Right renal cortex interstitium (tissue), 3 donors: ENCODE measurements around the gene FIGN. TPM values are rescaled to one million over a fixed set of nuclear protein-coding genes. Genes with fewer than 3 reads are reported as not detected.

Source experiments
- DNase-seq, 3 donors: peaks; one replicate each; pipeline ENCODE4 v3.0.0-alpha.2; 2013; ENCODE audit warnings: low read depth in 3 of 3, low spot score in 2 of 3
- polyA plus RNA-seq, 3 donors: library from polyadenylated mRNA; unstranded; fragments of 120-200 nt; gene quantifications; one replicate each; pipeline ENCODE4 v1.2.1, GENCODE V29; 2013; ENCODE audit not compliant: insufficient read length in 3 of 3

Gene FIGN
- polyA plus RNA-seq, 3 donors, result 7.9 to 9.5 (median 8.8) TPM

DNA sequence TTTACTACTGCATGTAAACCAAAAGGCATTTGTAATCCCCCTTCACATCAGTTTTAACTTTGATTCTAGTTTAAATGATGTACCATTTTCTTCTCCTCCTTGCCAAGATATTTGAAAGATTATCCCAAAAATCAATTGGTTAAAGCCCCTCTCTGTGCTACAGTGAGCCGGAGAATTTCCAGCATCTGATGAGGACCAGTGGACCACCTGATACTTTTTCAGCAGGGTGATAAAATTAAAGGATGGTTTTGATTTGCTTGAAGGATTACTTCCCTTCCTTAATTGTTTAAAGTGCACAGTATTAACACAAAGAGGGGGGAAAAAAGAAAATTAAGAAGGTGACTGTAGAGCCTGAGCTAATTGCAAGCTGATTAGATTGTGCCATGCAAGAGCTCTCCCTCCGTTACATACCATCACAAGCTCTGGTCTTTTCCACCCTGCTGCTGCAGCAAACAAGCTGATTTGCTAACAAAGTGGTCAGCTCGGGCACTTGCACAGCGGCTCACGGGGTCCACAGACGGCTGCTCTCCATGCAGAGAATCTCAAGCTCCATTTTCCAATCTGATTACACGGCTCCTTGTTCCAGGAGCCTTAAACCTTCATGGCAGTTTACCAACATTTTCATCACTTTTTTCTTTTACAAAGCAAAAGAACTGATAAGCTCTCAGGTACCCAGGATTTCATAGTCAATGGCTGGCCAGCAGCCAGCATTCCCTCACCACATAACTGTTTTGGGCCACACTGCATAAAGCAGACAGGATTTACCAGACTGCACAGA lies 22.1 kb downstream of the FIGN start:
- no peak for DNase-seq

DNA sequence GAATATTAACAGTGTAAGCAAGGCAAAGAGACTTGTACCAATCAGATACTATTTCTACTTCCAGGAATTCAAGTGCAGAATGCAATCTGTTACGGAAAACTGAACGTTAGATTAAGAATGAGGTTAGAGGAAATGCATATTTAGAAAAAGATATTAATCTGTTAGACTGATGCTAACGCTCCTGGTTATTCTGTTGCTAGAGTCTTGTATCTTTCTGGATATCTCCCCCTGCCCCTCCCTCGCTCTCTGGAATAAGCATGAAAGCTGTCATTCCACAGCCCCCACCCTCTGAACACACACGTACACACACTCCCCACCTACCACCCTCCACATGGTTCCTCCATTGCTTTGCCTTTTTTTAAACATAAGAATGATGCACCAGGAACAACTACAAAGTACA lies 24.1 kb downstream of the FIGN start:
- DNase-seq, result no peak

DNA sequence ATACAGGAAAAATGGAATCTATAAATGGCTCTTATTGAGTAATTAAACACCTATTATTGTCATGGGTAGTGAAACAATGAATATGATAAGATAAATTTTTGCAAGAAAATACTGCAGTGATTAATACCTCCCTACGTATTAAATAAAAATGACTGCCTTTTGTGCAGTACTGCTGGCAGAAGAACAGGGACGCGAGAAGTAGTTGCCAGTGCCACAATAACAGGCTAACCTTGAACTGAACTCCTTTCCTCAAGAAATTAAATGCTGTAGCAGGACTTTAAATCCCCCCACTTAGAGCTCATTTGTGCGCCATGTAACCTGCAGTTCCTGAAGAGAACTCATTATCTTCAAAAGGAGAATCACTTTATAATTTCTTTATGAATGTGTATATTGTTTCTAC lies 24.6 kb downstream of the FIGN start:
- no peak for DNase-seq

DNA sequence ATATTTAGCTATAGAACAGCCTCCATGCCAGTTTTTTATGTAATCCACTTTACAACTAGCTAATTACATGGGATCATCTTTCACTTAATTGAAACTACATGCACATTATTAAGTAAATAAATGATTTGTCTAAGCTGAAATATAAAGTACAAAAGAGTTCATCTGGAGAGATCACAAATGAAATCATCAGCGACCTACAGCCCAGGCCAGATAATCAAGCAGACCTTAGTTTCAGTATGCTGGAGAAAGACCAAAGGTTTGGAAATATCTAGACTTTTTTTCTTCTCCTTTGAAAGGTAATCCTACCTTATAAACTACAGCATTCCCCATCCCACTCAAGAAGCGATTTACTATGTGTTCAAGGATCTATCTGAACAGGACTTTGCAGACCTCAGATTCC lies 26.5 kb downstream of the FIGN start:
- DNase-seq, result no peak

DNA sequence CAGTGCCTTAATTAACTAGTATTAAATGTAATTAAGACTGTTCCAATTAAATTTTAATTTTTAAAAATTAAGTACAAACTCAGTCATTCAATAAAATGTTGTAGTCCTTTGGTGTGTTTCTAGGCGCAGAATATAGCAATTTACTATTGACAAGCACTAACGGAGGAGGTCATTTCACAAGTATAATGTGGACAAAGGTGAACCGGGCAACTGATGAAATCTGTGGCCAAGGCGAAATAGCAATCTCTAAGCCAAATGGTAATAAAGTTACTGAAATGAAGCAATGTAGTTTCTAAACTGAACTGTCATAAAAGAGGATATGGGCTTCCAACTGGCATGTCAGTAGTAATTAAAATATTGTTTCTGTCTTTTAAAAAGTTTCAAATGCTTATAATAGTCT lies 27.5 kb downstream of the FIGN start:
- no peak for DNase-seq

DNA sequence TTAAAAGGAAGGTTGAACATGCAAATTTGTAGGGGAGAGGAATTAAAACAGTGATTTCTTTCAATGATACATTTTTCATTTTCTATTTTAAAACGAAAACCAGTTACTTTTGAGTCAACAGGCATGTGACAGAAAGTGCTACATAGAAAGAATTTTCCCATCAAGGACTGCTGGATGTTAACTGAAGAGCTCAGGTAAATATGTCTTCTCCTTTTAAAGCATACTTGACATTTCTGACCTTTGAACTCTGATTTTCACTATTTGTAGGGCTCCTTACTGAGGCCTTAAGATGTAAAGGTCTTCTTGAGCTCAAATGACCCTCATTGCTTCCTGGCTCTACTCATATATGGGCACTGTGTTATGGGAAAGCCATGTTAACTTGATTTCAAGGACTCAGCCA lies 32.4 kb downstream of the FIGN start:
- no peak for DNase-seq

DNA sequence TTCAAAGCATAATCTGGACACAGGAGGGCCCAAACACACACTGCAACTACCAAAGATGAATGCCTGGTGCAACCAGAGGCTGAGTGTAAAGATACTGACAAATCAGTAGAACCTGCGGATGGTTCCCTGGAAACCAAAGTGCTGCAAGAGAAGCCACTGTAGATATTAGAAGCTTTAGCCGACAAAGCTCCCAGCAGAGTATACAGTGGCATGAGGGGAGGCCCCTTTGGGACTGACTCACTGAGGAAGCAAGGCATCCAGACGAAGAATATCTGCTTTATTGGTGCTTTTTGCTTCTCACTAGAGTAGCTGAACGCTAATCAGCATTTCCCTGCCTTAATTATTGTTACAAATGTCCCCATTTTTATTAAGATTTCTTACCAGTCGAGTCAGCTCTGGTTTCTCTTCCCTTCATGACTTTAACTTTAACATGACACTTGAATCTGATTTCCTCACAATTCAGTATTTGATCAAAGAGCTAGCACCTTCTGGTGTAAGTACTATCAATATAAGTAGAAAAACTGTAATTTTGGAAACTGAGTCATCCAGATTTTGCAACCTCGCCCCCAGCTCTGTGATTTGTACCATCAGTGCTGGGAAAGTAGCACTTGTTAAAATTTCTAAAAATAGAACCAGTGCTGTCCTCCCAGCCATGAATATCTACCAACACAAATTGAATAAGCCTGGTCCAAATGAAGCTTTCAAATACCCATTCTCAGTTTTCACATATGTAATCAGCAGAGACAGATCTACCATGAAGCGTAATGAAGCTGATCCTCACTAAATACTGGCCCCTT lies 34.2 kb downstream of the FIGN start:
- DNase-seq, result no peak

DNA sequence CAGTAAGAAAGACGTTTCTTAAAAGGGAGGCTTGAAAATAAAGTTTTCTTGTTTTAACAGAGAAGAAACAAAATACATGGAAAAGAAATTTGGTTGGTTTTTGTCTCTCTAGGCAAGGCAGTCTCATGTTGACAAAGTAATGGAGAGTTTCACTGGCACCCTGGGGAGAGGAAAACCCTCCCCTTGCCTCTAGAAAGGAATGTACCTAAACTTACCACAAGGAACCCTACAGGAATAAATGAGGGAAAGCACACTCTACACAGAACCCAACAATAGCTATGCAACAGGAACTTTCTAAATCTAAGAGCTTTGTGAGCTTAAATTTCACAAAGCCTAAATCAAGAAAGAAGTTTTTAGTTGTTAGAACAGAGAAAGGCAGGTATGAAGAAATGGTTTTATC lies 37.0 kb downstream of the FIGN start:
- no peak for DNase-seq

DNA sequence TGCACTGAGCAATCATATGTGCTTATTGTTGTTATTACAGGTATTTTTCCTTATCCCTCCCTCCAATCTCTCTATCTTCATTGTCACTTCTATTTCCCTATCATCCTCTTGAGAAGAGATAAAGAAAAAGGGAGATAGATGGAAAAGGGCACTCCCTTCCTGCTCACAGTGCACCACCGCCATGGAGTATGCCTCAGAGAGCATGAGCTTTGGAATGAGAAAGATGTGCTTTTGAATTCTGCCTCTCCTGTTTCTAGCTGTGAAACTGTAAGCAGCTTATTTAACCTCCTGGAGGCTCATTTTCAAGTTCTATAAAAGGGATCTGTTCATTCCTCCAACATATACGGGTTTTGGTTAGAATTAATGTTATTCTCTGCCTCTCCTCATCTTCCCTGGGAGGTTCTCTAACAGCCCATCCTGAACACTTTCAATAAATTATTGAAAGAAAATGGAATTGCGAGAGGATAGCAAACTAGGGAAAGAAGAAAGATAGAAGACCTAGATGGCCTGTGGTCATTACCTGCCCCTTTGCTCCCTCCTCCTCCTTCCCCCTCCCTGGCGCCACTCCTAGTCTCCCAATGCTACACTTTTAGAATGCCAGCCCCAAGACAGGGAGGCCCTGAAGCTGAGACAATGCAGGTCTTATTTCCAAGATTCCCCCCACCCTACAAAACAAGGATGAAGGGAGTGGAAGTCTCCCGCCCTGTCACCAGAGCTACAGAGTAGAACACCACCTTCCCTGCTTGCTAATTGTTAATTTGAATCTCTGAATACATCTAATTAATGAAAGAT lies 37.8 kb downstream of the FIGN start:
- no peak for DNase-seq

DNA sequence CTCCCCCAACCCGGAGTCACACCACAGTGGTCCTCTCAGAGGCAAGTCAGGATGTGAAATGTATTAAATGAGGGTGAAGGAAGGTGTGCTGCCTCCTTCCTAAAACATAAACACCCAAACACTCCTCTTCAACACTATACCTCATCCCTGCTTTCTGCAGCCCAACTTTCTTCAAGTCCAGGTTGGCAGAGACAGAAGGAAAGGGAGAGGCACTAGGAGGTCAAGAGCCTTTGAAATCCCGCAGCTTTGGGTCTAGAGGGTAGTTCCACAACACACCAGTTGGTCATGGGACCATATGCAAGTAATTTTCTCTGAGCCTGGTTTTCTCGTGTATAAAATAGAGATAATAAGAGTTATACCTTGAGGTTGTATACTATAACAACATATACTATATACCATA lies 38.4 kb downstream of the FIGN start:
- no peak for DNase-seq

DNA sequence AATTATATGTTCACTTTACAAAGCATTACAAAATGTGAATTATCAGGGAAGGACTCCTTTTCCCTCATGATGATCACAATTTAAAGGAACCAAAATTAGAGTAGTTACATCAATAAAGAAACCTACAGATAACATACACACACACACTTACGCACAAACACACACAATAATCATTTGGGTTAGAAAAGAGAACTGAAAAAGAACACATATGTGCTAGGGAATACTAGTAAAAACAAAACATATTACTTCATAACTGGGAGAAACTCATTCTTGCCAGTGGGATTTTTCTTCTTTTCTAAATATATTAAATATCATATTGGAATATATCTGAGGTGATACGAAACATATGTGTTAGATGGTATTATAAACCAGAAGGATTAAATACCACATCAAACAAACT lies 42.3 kb downstream of the FIGN start:
- no peak for DNase-seq

DNA sequence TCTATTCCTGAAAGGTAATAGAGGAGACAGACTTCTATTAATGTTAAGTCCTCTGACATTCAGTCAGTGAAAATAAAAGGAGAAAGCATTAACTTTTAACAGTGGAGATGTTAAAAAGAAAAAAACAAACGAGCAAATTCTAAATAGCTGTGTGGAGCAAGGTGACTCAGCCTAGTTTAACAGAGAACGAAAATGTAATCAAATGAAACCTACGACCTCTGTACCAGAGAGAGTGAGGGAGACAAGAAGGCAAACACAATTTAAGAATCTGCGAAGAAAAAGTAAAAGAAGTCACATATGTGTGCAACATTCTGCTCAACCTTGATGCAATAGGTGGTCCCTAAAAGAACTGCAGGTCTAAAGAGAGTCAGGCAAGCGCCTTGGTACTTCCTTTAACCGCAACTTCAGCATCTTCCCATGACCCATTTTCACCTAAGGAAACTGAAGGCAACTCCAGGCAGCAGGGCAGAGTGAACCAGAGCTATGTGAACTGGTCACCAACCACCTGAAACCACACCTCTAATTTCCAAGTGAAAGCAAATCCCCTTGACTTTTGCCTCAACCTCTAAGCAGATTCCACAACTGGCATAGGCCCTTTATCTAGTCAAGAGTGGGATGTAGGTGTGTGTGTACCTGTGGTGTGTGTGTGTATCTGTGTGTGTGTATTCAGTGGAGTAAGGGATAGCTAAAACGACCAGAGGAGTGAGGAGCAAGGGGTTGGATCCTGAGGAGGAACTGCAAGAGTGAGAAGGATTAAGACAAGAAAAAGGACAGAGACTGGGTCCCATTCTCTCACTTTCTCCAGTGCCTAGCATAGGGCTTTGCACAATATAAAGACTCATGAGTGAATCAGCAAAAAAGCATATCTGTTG lies 43.0 kb downstream of the FIGN start:
- no peak for DNase-seq

DNA sequence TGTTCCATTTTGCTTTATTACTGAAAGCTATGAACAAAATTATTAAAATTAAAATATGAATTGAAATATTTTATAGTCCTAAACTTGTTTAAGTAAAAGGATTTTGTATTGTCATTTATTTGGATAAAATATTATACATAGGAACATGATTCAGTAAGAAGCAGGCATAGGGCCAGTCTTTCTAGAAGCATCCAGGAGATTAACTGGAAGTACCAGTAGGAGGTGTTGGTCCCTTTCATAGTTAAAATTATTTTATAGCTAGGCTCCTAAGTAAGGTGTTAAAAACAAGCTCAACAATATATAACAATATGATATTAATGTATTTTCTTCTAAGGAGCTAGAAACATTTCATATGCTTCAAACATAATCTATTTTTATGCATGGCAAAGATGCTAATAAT lies 43.7 kb downstream of the FIGN start:
- no peak for DNase-seq

DNA sequence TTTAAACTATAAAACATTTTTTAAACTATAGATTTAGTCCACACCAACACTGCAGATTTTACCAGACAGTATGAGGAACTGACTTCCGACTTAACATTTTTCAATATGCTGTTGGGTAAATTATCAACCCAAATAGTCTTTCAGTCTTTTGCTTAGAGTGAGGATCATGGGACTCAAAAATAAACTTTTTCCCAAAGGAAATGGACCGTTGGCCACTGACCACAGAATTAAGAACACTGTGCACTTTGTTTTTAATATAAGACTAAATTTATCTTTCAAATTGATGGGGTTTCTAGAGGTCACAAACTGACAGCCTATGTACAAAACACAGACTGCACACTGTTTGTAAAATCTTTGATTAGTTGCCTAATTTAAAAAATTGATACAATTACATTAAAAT lies 44.9 kb downstream of the FIGN start:
- no peak for DNase-seq

DNA sequence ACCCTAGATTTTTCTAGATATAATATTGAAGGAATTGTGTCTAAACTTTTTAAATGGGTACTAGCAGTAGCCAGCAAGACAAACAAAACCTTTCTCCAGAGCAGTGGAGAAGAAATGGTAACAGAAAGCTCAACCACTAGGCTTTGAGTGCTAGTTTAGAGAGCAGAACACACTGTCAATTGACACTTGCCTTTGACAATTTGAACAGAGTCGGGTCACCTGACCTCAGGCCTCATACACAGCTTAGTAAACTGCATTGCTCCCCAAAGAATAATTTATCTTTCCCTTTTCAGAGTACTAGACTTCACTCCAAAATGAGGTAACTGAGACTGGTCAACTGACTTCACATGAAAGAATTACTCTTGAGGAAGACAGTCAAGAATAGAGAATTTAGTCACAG lies 48.6 kb downstream of the FIGN start:
- no peak for DNase-seq

DNA sequence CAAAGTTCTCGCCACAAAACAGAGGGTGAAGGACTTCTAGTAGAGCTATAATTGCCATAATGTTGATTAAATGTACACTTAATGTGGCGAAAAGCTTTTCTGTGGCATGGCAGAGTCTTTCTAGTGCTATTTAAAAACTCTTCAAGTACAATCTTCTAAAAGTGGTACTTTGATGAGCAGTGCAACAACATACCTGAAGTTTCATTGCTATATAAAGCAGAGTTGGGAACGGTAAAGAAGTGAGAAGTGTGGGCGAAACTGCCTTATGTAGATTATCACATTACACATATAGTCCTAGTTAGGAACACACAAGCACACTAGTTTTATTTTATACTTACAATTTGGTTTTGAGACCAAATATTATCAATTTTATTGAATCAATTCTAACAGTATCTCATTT lies 49.5 kb downstream of the FIGN start:
- DNase-seq, result no peak

DNA sequence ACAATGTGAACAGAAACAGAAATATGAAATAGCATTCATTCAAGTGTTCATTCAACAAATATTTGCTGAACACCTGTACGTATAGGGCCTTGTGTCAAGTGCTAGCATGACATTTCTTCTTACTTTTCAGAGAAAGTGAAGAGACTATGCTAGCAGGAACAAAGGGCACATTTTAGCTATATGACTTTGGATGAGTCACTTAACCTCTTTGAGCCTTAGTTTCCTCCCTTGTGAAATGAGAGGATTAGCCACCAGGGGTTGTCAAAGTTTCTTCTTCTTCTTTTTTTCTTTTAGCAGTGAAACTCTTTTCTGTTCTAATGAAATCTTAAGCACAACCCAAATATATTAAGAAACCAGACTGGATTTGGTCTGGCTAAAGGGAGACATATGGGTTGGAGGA lies 53.1 kb downstream of the FIGN start:
- no peak for DNase-seq

DNA sequence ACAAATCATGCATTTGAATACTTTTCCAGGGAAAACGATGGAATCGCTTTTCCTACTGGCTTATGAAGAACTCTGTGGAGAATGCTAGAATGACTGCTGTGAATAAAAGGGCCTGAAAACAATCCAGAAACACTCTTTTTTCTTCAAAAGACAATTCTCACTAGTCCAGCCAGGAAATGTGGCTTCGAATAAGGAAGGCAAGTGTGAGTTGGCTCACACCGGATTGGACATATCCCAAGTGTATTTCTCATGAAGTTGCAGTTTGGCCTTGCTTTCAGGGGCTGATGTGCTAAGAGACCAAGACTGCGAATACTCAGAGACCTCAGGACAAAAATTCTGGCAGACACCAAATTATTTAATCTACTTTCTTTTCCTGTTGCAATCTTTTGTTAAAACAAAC lies 54.1 kb downstream of the FIGN start:
- DNase-seq, result no peak

DNA sequence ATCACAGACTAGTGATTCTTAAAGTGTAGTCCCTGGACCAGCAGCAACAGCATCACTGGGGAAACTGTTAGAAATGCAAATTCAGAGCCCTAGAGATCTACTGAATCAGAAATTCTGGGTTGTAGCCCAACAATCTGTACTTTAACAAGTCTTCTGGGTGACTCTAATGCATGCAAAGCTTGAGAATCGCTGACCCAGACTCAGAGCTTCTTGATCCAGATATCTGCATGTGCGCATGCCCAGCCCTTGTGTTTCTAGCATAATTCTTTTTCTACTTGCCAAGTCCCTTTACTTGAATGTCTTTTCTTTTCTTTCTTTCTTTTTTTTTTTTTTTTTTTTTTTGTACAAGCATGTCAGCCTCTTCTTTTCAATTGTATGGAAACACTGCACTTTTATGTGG lies 60.4 kb downstream of the FIGN start:
- no peak for DNase-seq

DNA sequence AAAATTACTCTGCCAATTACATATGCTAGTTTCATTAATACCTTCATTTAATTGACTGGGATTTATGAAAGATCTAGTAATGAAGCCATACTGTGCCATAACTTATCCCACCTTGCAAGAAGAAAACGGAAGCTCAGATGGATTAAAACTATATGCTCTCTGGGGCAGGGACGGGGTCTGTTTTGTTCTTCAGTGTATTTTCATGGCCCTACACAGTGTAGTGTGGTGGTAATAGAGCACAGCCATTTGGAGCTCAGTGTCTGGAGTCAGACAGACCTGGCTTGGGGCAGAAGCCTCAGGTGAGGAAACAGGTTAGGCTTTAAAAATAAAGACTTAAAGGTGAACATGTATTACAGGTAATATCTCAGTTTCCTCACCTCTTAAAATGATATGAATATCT lies 62.3 kb downstream of the FIGN start:
- DNase-seq, result no peak

DNA sequence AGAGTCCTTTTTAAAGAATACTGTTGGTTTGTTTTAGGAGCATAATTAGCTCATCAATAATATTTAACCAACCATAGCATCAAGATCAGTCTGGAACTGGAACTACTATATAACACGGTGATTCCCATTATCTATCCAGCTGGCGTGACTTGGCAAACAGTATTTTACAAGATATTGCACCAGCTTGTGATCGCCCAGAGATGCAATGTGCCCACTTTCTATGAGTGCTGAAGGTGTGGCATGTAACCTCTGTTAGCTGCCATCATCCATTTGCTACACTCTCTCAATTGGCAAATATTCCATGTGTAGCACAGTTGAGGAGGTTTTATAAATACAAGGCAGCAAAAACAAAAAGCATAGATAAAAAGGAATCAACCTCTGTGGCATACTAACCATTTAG lies 64.9 kb downstream of the FIGN start:
- no peak for DNase-seq
